Epithelial cell of proximal tubule (primary cell): Measurements from ENCODE around the gene PAK1. TPM values are rescaled to one million over a fixed set of nuclear protein-coding genes. Genes with fewer than 3 reads are reported as not detected.
A peak's percentile ranks its signal among the peaks of the same experiment; 100 is the strongest.
"Not testable (repeated sequence)": the region's sequence is repeated elsewhere in the genome, so short reads cannot be mapped to it uniquely, and the experiment has no call there.

Source experiments
- DNase-seq: peaks from one replicate; pipeline ENCODE4 v3.0.0-alpha.2; 2011; ENCODE audit warnings: low read depth
- H3K4me3 ChIP-seq: 2 replicates; pipeline ENCODE4 v1.5.1; 2011; ENCODE audit warnings: low read depth, mild to moderate bottlenecking, low read length
- CTCF ChIP-seq: conservative IDR thresholded peaks from 2 replicates; pipeline ENCODE4 v1.5.1; 2012; ENCODE audit warnings: low read depth, mild to moderate bottlenecking, low read length
- total RNA-seq: library from RNA; depleted of rRNA; stranded (reverse); fragments of >200 nt; gene quantifications from 2 replicates; pipeline ENCODE4 v1.2.3, GENCODE V29; 2015

Gene PAK1
- total RNA-seq, 1 donor from 2014 or later = 38.8 TPM

GRCh38 chr11:77300695-77301094 is 173.2 kb downstream of the PAK1 start:
- no peak for DNase-seq
- no peak for TF ChIP-seq CTCF
- H3K4me3 ChIP-seq = no peak overlapping the region

GRCh38 chr11:77300028-77300427 is 173.9 kb downstream of the PAK1 start:
- H3K4me3 ChIP-seq = not testable (repeated sequence)
- peak; percentile 32 for DNase-seq

GRCh38 chr11:77299528-77299993 is 174.3 kb downstream of the PAK1 start:
- no peak for TF ChIP-seq CTCF
- H3K4me3 ChIP-seq = no peak overlapping the region
- no peak for DNase-seq

GRCh38 chr11:77294040-77294439 is 179.9 kb downstream of the PAK1 start:
- no peak overlapping the region for H3K4me3 ChIP-seq
- no peak for DNase-seq
- TF ChIP-seq CTCF = no peak

GRCh38 chr11:77289737-77290136 is 184.2 kb downstream of the PAK1 start:
- DNase-seq = no peak
- H3K4me3 ChIP-seq = no peak overlapping the region
- no peak for TF ChIP-seq CTCF

- no peak for DNase-seq
- no peak for TF ChIP-seq CTCF
- H3K4me3 ChIP-seq = no peak overlapping the region
Measured at GRCh38 chr11:77287615-77288273, 186.2 kb downstream of the PAK1 start.

- no peak for DNase-seq
- no peak for TF ChIP-seq CTCF
- no peak overlapping the region for H3K4me3 ChIP-seq
Measured at GRCh38 chr11:77287136-77287535, 186.8 kb downstream of the PAK1 start.
